DOHH2 (cell line): ENCODE results near the gene FKBP2.

ENCODE experiments used
- CTCF ChIP-seq: fragments of 200-600 bp; sonication (generic); IDR thresholded peaks from one replicate; pipeline ENCODE4 v1.5.1; 2014; ENCODE audit warnings: antibody characterized with exemption, mild to moderate bottlenecking, low read depth, low read length; ENCODE audit not compliant: poor library complexity, severe bottlenecking
- EZH2phosphoT487 ChIP-seq: fragments of 200-600 bp; sonication (generic); IDR thresholded peaks from 2 replicates; pipeline ENCODE4 v1.6.1; 2017; ENCODE audit warnings: borderline replicate concordance, mild to moderate bottlenecking, antibody characterized with exemption, low read length, moderate library complexity, mixed read lengths

GRCh38 chr11:64246871-64247728 lies 6.2 kb downstream of the FKBP2 start, which contains the start of gene PPP1R14B:
- TF ChIP-seq CTCF, result peak; percentile 32
- TF ChIP-seq EZH2phosphoT487, result no peak
